ENCODE results near the gene AKT3. TPM values are rescaled to one million over a fixed set of nuclear protein-coding genes. Genes with fewer than 3 reads are reported as not detected.
"Not testable (repeated sequence)": the region's sequence is repeated elsewhere in the genome, so short reads cannot be mapped to it uniquely, and the experiment has no call there.

Gene AKT3
- total RNA-seq, 1 donor from 2014 or later, result 61.9 TPM

GRCh38 chr1:243597383-243597782, 252.7 kb downstream of the AKT3 start:
- H3K4me1 ChIP-seq, result no peaks in the 10 kb centered on the region
- no peaks in the 10 kb centered on the region for H3K9me3 ChIP-seq
- TF ChIP-seq POLR2AphosphoS5 (IDR thresholded peaks at IDR 0.05; ENCODE audit: insufficient read depth in 1 of 2, low read depth in 1 of 2) (no peak), POLR2A (IDR thresholded peaks at IDR 0.05) (no peak), CTCF (IDR thresholded peaks at IDR 0.05) (no peak)
- intact Hi-C loops (cut with DNase I), result no loop called here
- no peak for DNase-seq (ENCODE audit: extremely low spot score in 2 of 2)
- H3K4me3 ChIP-seq, result no peak overlapping the region
- no peaks in the 10 kb centered on the region for H3K27me3 ChIP-seq
- peaks cover 0 to 9% of the 10 kb centered on the region in 2 donors for H3K36me3 ChIP-seq
- no peak overlapping the region for H3K27ac ChIP-seq

- no peak for DNase-seq (ENCODE audit: extremely low spot score in 2 of 2)
- H3K4me1 ChIP-seq, result no peaks in the 10 kb centered on the region
- no peaks in the 10 kb centered on the region for H3K9me3 ChIP-seq
- intact Hi-C loops (cut with DNase I), result no loop called here
- H3K27ac ChIP-seq, result no peak overlapping the region
- peaks cover 0 to 5% of the 10 kb centered on the region in 2 donors for H3K36me3 ChIP-seq
- no peak overlapping the region for H3K4me3 ChIP-seq
- TF ChIP-seq POLR2A (IDR thresholded peaks at IDR 0.05) (no peak), POLR2AphosphoS5 (IDR thresholded peaks at IDR 0.05; ENCODE audit: insufficient read depth in 1 of 2, low read depth in 1 of 2) (no peak), CTCF (IDR thresholded peaks at IDR 0.05) (no peak)
- no peaks in the 10 kb centered on the region for H3K27me3 ChIP-seq
Observed at GRCh38 chr1:243596431-243597062, 253.5 kb downstream of the AKT3 start.

GRCh38 chr1:243595527-243596210, 254.4 kb downstream of the AKT3 start:
- H3K36me3 ChIP-seq, result peaks cover 0 to 4% of the 10 kb centered on the region in 2 donors
- no peak overlapping the region for H3K27ac ChIP-seq
- TF ChIP-seq CTCF (IDR thresholded peaks at IDR 0.05) (no peak), POLR2A (IDR thresholded peaks at IDR 0.05) (no peak), POLR2AphosphoS5 (IDR thresholded peaks at IDR 0.05; ENCODE audit: insufficient read depth in 1 of 2, low read depth in 1 of 2) (no peak)
- H3K27me3 ChIP-seq, result no peaks in the 10 kb centered on the region
- H3K4me1 ChIP-seq, result no peaks in the 10 kb centered on the region
- no peak for DNase-seq (ENCODE audit: extremely low spot score in 2 of 2)
- no peak overlapping the region for H3K4me3 ChIP-seq
- intact Hi-C loops (cut with DNase I), result no loop called here
- H3K9me3 ChIP-seq, result no peaks in the 10 kb centered on the region

GRCh38 chr1:243594455-243594854, 255.6 kb downstream of the AKT3 start:
- intact Hi-C loops (cut with DNase I), result no loop called here
- Histone ChIP-seq H3K27me3 (no peaks in the 10 kb centered on the region), H3K4me1 (no peaks in the 10 kb centered on the region), H3K27ac (no peak overlapping the region), H3K36me3 (peaks cover 0 to 4% of the 10 kb centered on the region in 2 donors), H3K4me3 (no peak overlapping the region), H3K9me3 (no peaks in the 10 kb centered on the region)
- DNase-seq (ENCODE audit: extremely low spot score in 2 of 2), result no peak
- TF ChIP-seq POLR2A (IDR thresholded peaks at IDR 0.05) (no peak), CTCF (IDR thresholded peaks at IDR 0.05) (no peak), POLR2AphosphoS5 (IDR thresholded peaks at IDR 0.05; ENCODE audit: insufficient read depth in 1 of 2, low read depth in 1 of 2) (no peak)

- H3K27me3 ChIP-seq; intact Hi-C loops (cut with DNase I); DNase-seq (ENCODE audit: extremely low spot score in 2 of 2): not testable (repeated sequence)
Observed at GRCh38 chr1:243589286-243589685, 260.8 kb downstream of the AKT3 start.

More at GRCh38 chr1:243589286-243589685, 260.8 kb downstream of the AKT3 start:
- H3K36me3 ChIP-seq, result peaks cover 0 to 11% of the 10 kb centered on the region in 2 donors
- H3K9me3 ChIP-seq, H3K4me3 ChIP-seq, H3K27ac ChIP-seq, H3K4me1 ChIP-seq: not testable (repeated sequence)

All from vagina (tissue), 2 donors.